Testis (tissue), 3 donors: Measurements from ENCODE around the gene ATP11A. TPM values are rescaled to one million over a fixed set of nuclear protein-coding genes. Genes with fewer than 3 reads are reported as not detected.

ENCODE experiments used
- DNase-seq: peaks from one replicate; pipeline ENCODE4 v3.0.0-alpha.2; 2019
- H3K27ac ChIP-seq, 2 donors: fragments of 200-600 bp; sonication (generic); one replicate each; pipeline ENCODE4 v1.5.1; 2019
- H3K27me3 ChIP-seq: fragments of 200-600 bp; sonication (generic); one replicate; pipeline ENCODE4 v1.5.1; 2019
- H3K36me3 ChIP-seq: fragments of 200-600 bp; sonication (generic); one replicate; pipeline ENCODE4 v1.5.1; 2017; ENCODE audit warnings: low read depth; ENCODE audit errors: missing control alignments
- H3K4me1 ChIP-seq: fragments of 200-600 bp; sonication (generic); one replicate; pipeline ENCODE4 v1.5.1; 2019
- H3K4me3 ChIP-seq, 2 donors: fragments of 200-600 bp; sonication (generic); one replicate each; pipeline ENCODE4 v1.5.1; 2017 to 2019
- H3K9me3 ChIP-seq: fragments of 200-600 bp; sonication (generic); one replicate; pipeline ENCODE4 v1.5.1; 2017
- POLR2A ChIP-seq: fragments of 450-650 bp; IDR thresholded peaks from one replicate; pipeline ENCODE4 v1.6.1; 2017; ENCODE audit warnings: antibody characterized with exemption, mild to moderate bottlenecking, moderate library complexity
- WGBS, 2 donors: methylation state at CpG; one replicate each; pipeline ENCODE4 v1.1.5; 2018; 5-methylcytosine and 5-hydroxymethylcytosine counted together
- intact Hi-C: fragments of 100-400 bp; cut with DNase I; formaldehyde crosslinking; loops from one replicate; pipeline ENCODE4 v1.15.1; 2023; ENCODE audit warnings: low total_unique reads
- polyA plus RNA-seq: library from polyadenylated mRNA; stranded (reverse); fragments of 350-450 nt; fragmentation: Illumina TruSeq; extraction: RNeasy Lipid Tissue Mini Kit (QIAGEN cat#74804); gene quantifications from one replicate; pipeline ENCODE4 v1.2.3, GENCODE V29; 2014; ENCODE audit warnings: low read depth, low replicate concordance; ENCODE audit not compliant: insufficient read depth
- total RNA-seq, 2 donors: library from RNA; depleted of rRNA; stranded (reverse); fragments of >200 nt; gene quantifications; one replicate each; pipeline ENCODE4 v1.2.3, GENCODE V29; 2016
- TF ChIP-seq, protein P1 (sequence below), 3 experiments: fragments of 450-650 bp in 2 of 3; fragments of 200-600 bp in 1 of 3; sonication (generic) in 1 of 3; IDR thresholded peaks; one replicate each; pipeline ENCODE4 v1.5.1; 2016 to 2019; ENCODE audit warnings: antibody characterized with exemption in 3 of 3, mild to moderate bottlenecking in 2 of 3, moderate library complexity in 1 of 3

ATP11A gene
- total and polyA plus RNA-seq, 3 donors from 2014 or later = 34.4 to 122 (median 112) TPM

GRCh38 chr13:112713517-112714253 is 23.8 kb downstream of the ATP11A start:
- H3K36me3 ChIP-seq = no peaks in the 10 kb centered on the region
- intact Hi-C loops = no loop called here
- no peaks in the 10 kb centered on the region for H3K9me3 ChIP-seq
- no peak for TF ChIP-seq POLR2A
- TF ChIP-seq, protein P1, sequence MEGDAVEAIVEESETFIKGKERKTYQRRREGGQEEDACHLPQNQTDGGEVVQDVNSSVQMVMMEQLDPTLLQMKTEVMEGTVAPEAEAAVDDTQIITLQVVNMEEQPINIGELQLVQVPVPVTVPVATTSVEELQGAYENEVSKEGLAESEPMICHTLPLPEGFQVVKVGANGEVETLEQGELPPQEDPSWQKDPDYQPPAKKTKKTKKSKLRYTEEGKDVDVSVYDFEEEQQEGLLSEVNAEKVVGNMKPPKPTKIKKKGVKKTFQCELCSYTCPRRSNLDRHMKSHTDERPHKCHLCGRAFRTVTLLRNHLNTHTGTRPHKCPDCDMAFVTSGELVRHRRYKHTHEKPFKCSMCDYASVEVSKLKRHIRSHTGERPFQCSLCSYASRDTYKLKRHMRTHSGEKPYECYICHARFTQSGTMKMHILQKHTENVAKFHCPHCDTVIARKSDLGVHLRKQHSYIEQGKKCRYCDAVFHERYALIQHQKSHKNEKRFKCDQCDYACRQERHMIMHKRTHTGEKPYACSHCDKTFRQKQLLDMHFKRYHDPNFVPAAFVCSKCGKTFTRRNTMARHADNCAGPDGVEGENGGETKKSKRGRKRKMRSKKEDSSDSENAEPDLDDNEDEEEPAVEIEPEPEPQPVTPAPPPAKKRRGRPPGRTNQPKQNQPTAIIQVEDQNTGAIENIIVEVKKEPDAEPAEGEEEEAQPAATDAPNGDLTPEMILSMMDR (IDR thresholded peaks at IDR 0.05) = no peak
- peaks cover 36% of the 10 kb centered on the region for H3K4me1 ChIP-seq
- H3K27ac ChIP-seq = no peak overlapping the region
- H3K27me3 ChIP-seq = no peaks in the 10 kb centered on the region
- DNase-seq = peak; percentile 56
- 58 to 72% methylated on average over 16 of the region's 16 CpGs for WGBS, 2 donors
- no peak overlapping the region for H3K4me3 ChIP-seq

GRCh38 chr13:112714376-112715174 is 24.7 kb downstream of the ATP11A start:
- Histone ChIP-seq H3K27ac (no peak overlapping the region), H3K27me3 (no peaks in the 10 kb centered on the region), H3K9me3 (no peaks in the 10 kb centered on the region), H3K4me1 (peaks cover 36% of the 10 kb centered on the region), H3K36me3 (no peaks in the 10 kb centered on the region), H3K4me3 (no peak overlapping the region)
- intact Hi-C loops = no loop called here
- WGBS, 2 donors = 87% methylated on average over 23 of the region's 23 CpGs
- TF ChIP-seq, protein P1 (IDR thresholded peaks at IDR 0.05) = no peak
- TF ChIP-seq POLR2A = no peak
- DNase-seq = no peak

DNA sequence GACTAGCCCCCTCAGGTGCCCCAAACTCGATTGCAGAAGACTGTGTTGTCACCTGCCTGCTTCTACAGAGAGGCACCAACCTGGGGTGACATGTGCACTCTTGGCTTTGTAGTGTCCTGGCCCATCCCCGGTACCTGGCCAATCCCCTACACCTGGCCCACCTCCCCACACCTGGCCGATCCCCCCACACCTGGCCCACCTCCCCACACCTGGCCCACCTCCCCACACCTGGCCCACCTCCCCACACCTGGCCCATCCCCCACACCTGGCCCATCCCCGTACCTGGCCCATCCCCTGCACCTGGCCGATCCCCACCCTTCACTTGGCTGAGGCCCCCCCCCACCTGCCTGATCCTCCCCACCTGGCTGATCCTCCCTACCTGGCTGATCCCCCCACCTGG is 25.4 kb downstream of the ATP11A start:
- DNase-seq = no peak
- Histone ChIP-seq H3K27me3 (no peaks in the 10 kb centered on the region), H3K4me1 (peaks cover 36% of the 10 kb centered on the region), H3K36me3 (no peaks in the 10 kb centered on the region), H3K27ac (no peak overlapping the region), H3K4me3 (no peak overlapping the region), H3K9me3 (no peaks in the 10 kb centered on the region)
- intact Hi-C loops = no loop called here
- TF ChIP-seq, protein P1 (IDR thresholded peaks at IDR 0.05) = no peak
- no peak for TF ChIP-seq POLR2A
- 76 to 82% methylated on average over 4 of the region's 5 CpGs for WGBS, 2 donors

DNA sequence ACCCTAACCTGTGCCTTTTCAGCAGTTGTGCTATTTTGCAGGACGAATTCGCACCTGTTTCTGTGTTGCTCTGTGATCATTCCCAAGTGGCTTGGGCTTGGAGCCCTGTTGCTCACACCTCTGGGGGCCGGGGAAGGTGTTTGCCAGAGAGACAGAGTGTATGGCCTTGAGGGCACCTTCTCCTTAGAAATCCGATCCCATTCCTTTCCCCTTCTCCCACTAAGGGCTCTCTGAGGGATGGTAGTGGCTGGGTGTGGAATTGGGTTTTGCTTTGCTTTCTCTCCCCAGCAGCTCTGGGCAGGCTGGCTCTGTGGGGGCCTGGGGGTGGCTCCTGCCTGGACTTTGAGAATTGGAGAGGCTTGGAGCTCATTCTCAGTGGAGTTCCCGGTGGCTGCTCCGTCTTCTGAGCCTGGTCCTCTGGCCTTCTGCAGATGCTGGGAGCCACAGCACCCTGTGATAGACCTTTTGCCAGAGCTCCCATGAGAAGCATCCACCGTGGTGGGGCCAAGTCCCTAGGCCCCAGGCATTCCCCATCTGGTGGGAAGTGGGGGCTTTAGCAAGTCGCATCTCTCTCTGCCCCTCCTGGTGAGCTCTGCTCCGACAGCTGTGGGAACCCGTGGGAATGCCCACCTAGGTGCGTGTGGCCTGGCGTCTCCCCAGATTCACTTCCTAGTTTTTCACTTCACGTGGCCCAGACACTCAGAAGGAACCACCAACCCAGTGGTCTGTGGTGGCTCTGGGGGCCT is 26.1 kb downstream of the ATP11A start:
- DNase-seq = no peak
- Histone ChIP-seq H3K9me3 (no peaks in the 10 kb centered on the region), H3K4me1 (peaks cover 33% of the 10 kb centered on the region), H3K36me3 (no peaks in the 10 kb centered on the region), H3K4me3 (no peak overlapping the region), H3K27ac (peak overlapping the region in 1 of 2 donors; percentile 31), H3K27me3 (no peaks in the 10 kb centered on the region)
- WGBS, 2 donors = 77 to 92% methylated on average over 7 to 13 of the region's 13 CpGs
- TF ChIP-seq POLR2A = no peak
- TF ChIP-seq, protein P1 (IDR thresholded peaks at IDR 0.05) = no peak
- intact Hi-C loops = no loop called here
